Psoas muscle (tissue), 8 donors: ENCODE data around the gene PPP1R18. TPM values are rescaled to one million over a fixed set of nuclear protein-coding genes. Genes with fewer than 3 reads are reported as not detected.

Experiments used
- ATAC-seq, 4 donors: fragments of 200-7000 bp; cut with Tn5 transposase; one replicate each; pipeline ENCODE4 v1.9.1; 2020; ENCODE audit warnings: moderate library complexity in 3 of 4, mild to moderate bottlenecking in 2 of 4
- DNase-seq, 2 donors: peaks; one replicate each; pipeline ENCODE4 v3.0.0-alpha.2; 2020
- H3K27ac ChIP-seq: fragments of 200-600 bp; one replicate; pipeline ENCODE4 v1.8.0; 2022
- H3K27me3 ChIP-seq, 3 donors: fragments of 200-600 bp in 1 of 3; one replicate each; pipeline versions ENCODE4 v1.6.1 to v1.8.0; 2013 to 2022; ENCODE audit warnings: low read length in 2 of 3, mild to moderate bottlenecking in 2 of 3, moderate library complexity in 1 of 3; ENCODE audit not compliant: insufficient read depth in 3 of 3
- H3K36me3 ChIP-seq, 2 donors: fragments of 200-600 bp in 1 of 2; one replicate each; pipeline versions ENCODE4 v1.6.1 to v1.8.0; 2013 to 2022; ENCODE audit warnings: low read depth in 1 of 2, mild to moderate bottlenecking in 1 of 2, moderate library complexity in 1 of 2; ENCODE audit not compliant: insufficient read depth in 1 of 2
- H3K4me1 ChIP-seq: fragments of 200-600 bp; one replicate; pipeline ENCODE4 v1.8.0; 2022
- H3K4me3 ChIP-seq: fragments of 200-600 bp; one replicate; pipeline ENCODE4 v1.8.0; 2022; ENCODE audit warnings: mild to moderate bottlenecking
- H3K9me3 ChIP-seq: fragments of 200-600 bp; one replicate; pipeline ENCODE4 v1.8.0; 2022
- CTCF ChIP-seq: fragments of 200-600 bp; IDR thresholded peaks from one replicate; pipeline ENCODE4 v1.8.0; 2022; ENCODE audit warnings: antibody characterized with exemption
- WGBS, 3 donors: extraction: QIAGEN DNeasy Blood & Tissue Kit; methylation state at CpG; one replicate each; pipeline versions ENCODE4 v1.1.6 to v1.1.7; 2013; 5-methylcytosine and 5-hydroxymethylcytosine counted together
- intact Hi-C, 2 donors: fragments of 100-400 bp; cut with DNase I; formaldehyde crosslinking; loops; one replicate each; pipeline versions ENCODE4 v1.11.0 to v1.14.2; 2022
- polyA plus RNA-seq, 3 donors: library from polyadenylated mRNA; stranded (reverse); fragments of 200-250 nt; gene quantifications; one replicate each; pipeline ENCODE4 v1.2.3, GENCODE V29; 2013
- total RNA-seq, 4 donors: library from RNA; stranded (reverse); fragmentation: NEBNext Ultra II Directional in 2 of 4; extraction: Animal tissue kit (Norgen Biotek cat#: 25700) in 2 of 4; gene quantifications; one replicate each; pipeline versions ENCODE4 v1.2.1 to v1.2.4, GENCODE V29; 2021 to 2023
- donor health status: healthy with polysubstance abuse.
- donor health status: DM: no; HTN: no; CAD: no; lungs with moderate emphysema.
- donor health status: Bipolar disorder and iron deficiency.
- donor health status: healthy.
- donor health status: DM: yes; HTN: yes; CAD: no.
- donor health status: DM: no; HTN: no; CAD: no.
- donor health status: DM: no; HTN: no; CAD: no.
- donor health status: DM: yes; HTN: yes; CAD: no.

PPP1R18 gene
- total and polyA plus RNA-seq, 7 donors = 6.7 to 39.7 (median 15.6) TPM

- WGBS, 3 donors = 56 to 62% (median 62%) methylated on average over 30 of the region's 30 CpGs
- DNase-seq = peak; percentile 49 to 80
- peak; percentile 41 for TF ChIP-seq CTCF
- no peak overlapping the region for H3K27ac ChIP-seq
- H3K4me3 ChIP-seq = no peak overlapping the region
- intact Hi-C loops = no loop called here
- H3K4me1 ChIP-seq = no peaks in the 10 kb centered on the region
- H3K9me3 ChIP-seq = no peaks in the 10 kb centered on the region
- peaks cover 16 to 97% of the 10 kb centered on the region in 2 donors for H3K36me3 ChIP-seq
- peak; percentile 47 to 71 (median 60) for ATAC-seq
- no peaks in the 10 kb centered on the region for H3K27me3 ChIP-seq
Observed at GRCh38 chr6:30730601-30731435, 44.4 kb upstream of the PPP1R18 start.

- H3K9me3 ChIP-seq = no peaks in the 10 kb centered on the region
- no peak overlapping the region for H3K4me3 ChIP-seq
- WGBS, 3 donors = 50 to 67% (median 51%) methylated on average over 7 of the region's 7 CpGs
- no peak for DNase-seq
- intact Hi-C loops = loop anchor here in 1 of 2 donors (10.0 kb wide), 1 partner anchor 183 kb away; no protein-coding TSS in a partner anchor
- peaks cover 16 to 97% of the 10 kb centered on the region in 2 donors for H3K36me3 ChIP-seq
- peaks cover 6% of the 10 kb centered on the region for H3K4me1 ChIP-seq
- no peak overlapping the region for H3K27ac ChIP-seq
- H3K27me3 ChIP-seq = no peaks in the 10 kb centered on the region
- peak in 2 of 4 donors; percentile 32 to 43 for ATAC-seq
- no peak for TF ChIP-seq CTCF
Observed at GRCh38 chr6:30727920-30728553, 41.6 kb upstream of the PPP1R18 start.

GRCh38 chr6:30726506-30727413, 40.3 kb upstream of the PPP1R18 start:
- WGBS, 3 donors = 82 to 87% (median 83%) methylated on average over 9 to 11 of the region's 11 CpGs

More at GRCh38 chr6:30726506-30727413, 40.3 kb upstream of the PPP1R18 start:
- no peaks in the 10 kb centered on the region for H3K27me3 ChIP-seq
- H3K4me1 ChIP-seq = peaks cover 16% of the 10 kb centered on the region
- no peak for TF ChIP-seq CTCF
- ATAC-seq (no peak), DNase-seq (no peak)
- intact Hi-C loops = loop anchor here in 1 of 2 donors (10.0 kb wide), 1 partner anchor 182 kb away; no protein-coding TSS in a partner anchor
- H3K9me3 ChIP-seq = no peaks in the 10 kb centered on the region
- no peak overlapping the region for H3K27ac ChIP-seq
- peaks cover 16 to 92% of the 10 kb centered on the region in 2 donors for H3K36me3 ChIP-seq
- no peak overlapping the region for H3K4me3 ChIP-seq
